K562 (cell line): ENCODE data around the gene SLC9A7. TPM values are rescaled to one million over a fixed set of nuclear protein-coding genes. Genes with fewer than 3 reads are reported as not detected.

ENCODE experiments used
- ATAC-seq: fragments of 200-7000 bp; cut with Tn5 transposase; 3 replicates; pipeline ENCODE4 v1.9.1; 2020; ENCODE audit warnings: moderate library complexity
- BruUV-seq: library from RNA; stranded (reverse); fragments of 400-500 nt; replicated peaks from 2 replicates; lab custom pipeline; 2021; lab: Mats Ljungman, UMichigan
- CTCF ChIA-PET: fragments of 300-600 bp; formaldehyde crosslinking; extraction: SDS; loops from one replicate; lab custom pipeline; 2021; ENCODE audit warnings: low intra/inter-chr PET ratio; lab: Yijun Ruan, JAX
- POLR2A ChIA-PET: fragments of 300-600, 350-650 bp; sonication (Branson Sonifier 250); formaldehyde crosslinking; extraction: SDS; loops from one replicate; lab custom pipeline; 2021; ENCODE audit warnings: antibody characterized with exemption, inconsistent platforms; lab: Yijun Ruan, JAX
- DNase-seq, 4 experiments: peaks; one replicate each; pipeline versions ENCODE4 v3.0.0 to v3.0.0-alpha.2; 2011 to 2018; ENCODE audit warnings: low spot score in 3 of 4, mixed read lengths in 3 of 4; ENCODE audit errors: extremely low read depth in 1 of 4
- FAIRE-seq: peaks from 2 replicates; lab custom pipeline; 2011; peaks lifted over from hg19 to GRCh38; lab: Jason Lieb, UNC
- H2AFZ ChIP-seq: 2 replicates; pipeline ENCODE4 v1.6.0; 2011; ENCODE audit warnings: low read depth, low read length, control low read depth, inconsistent platforms
- H3K27ac ChIP-seq: fragments of 200-600 bp; 3 replicates; pipeline ENCODE4 v1.8.0; 2011; ENCODE audit warnings: low read depth, mild to moderate bottlenecking, control low read depth, inconsistent platforms, low read length, moderate library complexity, mixed read lengths; ENCODE audit errors: extremely low read depth
- H3K27me3 ChIP-seq, 2 experiments: fragments of 300-600 bp in 1 of 2; 2 replicates in 1 of 2; 3 replicates in 1 of 2; pipeline versions ENCODE4 v1.6.0 to v1.8.0; 2011; ENCODE audit warnings: inconsistent platforms in 2 of 2, low read length in 2 of 2, mild to moderate bottlenecking in 1 of 2, mixed read lengths in 1 of 2, moderate library complexity in 1 of 2; ENCODE audit not compliant: control insufficient read depth in 2 of 2, insufficient read depth in 2 of 2
- H3K36me3 ChIP-seq: fragments of 300-600 bp; 3 replicates; pipeline ENCODE4 v1.8.0; 2011; ENCODE audit warnings: mild to moderate bottlenecking, low read length, inconsistent platforms; ENCODE audit not compliant: control insufficient read depth, insufficient read depth
- H3K4me1 ChIP-seq, 2 experiments: fragments of 200-600 bp in 1 of 2; replicated peaks in 1 of 2; 2 replicates in 1 of 2; 3 replicates in 1 of 2; pipeline versions ENCODE4 v1.5.1 to v1.8.0; 2011; ENCODE audit warnings: inconsistent platforms in 2 of 2, low read length in 2 of 2, mild to moderate bottlenecking in 1 of 2, mixed read lengths in 1 of 2, moderate library complexity in 1 of 2; ENCODE audit not compliant: control insufficient read depth in 2 of 2, insufficient read depth in 2 of 2
- H3K4me2 ChIP-seq: 2 replicates; pipeline ENCODE4 v1.6.1; 2011; ENCODE audit warnings: low read length, control low read depth, inconsistent platforms, mixed read lengths; ENCODE audit not compliant: insufficient read depth
- H3K4me3 ChIP-seq: fragments of 200-600 bp; sonication (generic), shearing (Covaris generic); 2 replicates; pipeline ENCODE4 v1.5.1; 2016; ENCODE audit warnings: control low read depth, inconsistent platforms
- H3K79me2 ChIP-seq: fragments of 200-600 bp; 3 replicates; pipeline ENCODE4 v1.8.0; 2011; ENCODE audit warnings: low read length, inconsistent platforms; ENCODE audit not compliant: control insufficient read depth, insufficient read depth
- H3K9ac ChIP-seq, 2 experiments: 2 replicates each; pipeline versions ENCODE4 v1.6.0 to v1.6.1; 2011; ENCODE audit warnings: low read depth in 2 of 2, low read length in 2 of 2, control low read depth in 1 of 2, inconsistent platforms in 1 of 2, mild to moderate bottlenecking in 1 of 2, mixed read lengths in 1 of 2; ENCODE audit not compliant: insufficient read depth in 1 of 2
- H3K9me1 ChIP-seq: one replicate; pipeline ENCODE4 v1.6.0; 2011; ENCODE audit warnings: inconsistent platforms, mild to moderate bottlenecking, low read length, moderate library complexity; ENCODE audit not compliant: control insufficient read depth, insufficient read depth
- H3K9me3 ChIP-seq: replicated peaks from 2 replicates; pipeline ENCODE4 v1.5.1; 2011; ENCODE audit warnings: low read depth, low read length, inconsistent platforms; ENCODE audit not compliant: control insufficient read depth, insufficient read depth
- H4K20me1 ChIP-seq: replicated peaks from 2 replicates; pipeline ENCODE4 v1.6.1; 2011; ENCODE audit warnings: low read length, inconsistent platforms, mixed read lengths; ENCODE audit not compliant: control insufficient read depth, insufficient read depth
- CBX1 ChIP-seq: sonication (generic); IDR thresholded peaks from 2 replicates; pipeline ENCODE4 v1.6.1; 2016; ENCODE audit warnings: antibody characterized with exemption, low read depth, mild to moderate bottlenecking
- CBX8 ChIP-seq: fragments of 200-600 bp; sonication (generic); IDR thresholded peaks from 2 replicates; pipeline ENCODE4 v1.6.1; 2012; ENCODE audit warnings: borderline replicate concordance, mixed run types, low read depth, mild to moderate bottlenecking, moderate library complexity, mixed read lengths, low read length, control low read depth, inconsistent platforms; ENCODE audit not compliant: poor library complexity, severe bottlenecking; ENCODE audit errors: extremely low read depth
- CCAR2 ChIP-seq: fragments of 200-400 bp; formaldehyde crosslinking; IDR thresholded peaks from 2 replicates; pipeline ENCODE4 v1.6.1; 2017; ENCODE audit warnings: mild to moderate bottlenecking, low read depth, low read length
- GTF2E2 ChIP-seq: fragments of 200-800 bp; sonication (Bioruptor generic); IDR thresholded peaks from 2 replicates; pipeline ENCODE4 v1.6.1; 2016; ENCODE audit warnings: missing genetic modification characterization, missing compliant biosample characterization
- HEY1 ChIP-seq: fragments of 250-450 bp; sonication (Bioruptor Pico); IDR thresholded peaks from 2 replicates; pipeline ENCODE4 v1.5.0; 2020; ENCODE audit warnings: mild to moderate bottlenecking, moderate library complexity, borderline replicate concordance
- IRF1 ChIP-seq: sonication (generic); formaldehyde crosslinking; IDR thresholded peaks from 2 replicates; pipeline ENCODE4 v1.8.0; 2022; ENCODE audit warnings: missing genetic modification reagents, mild to moderate bottlenecking, borderline replicate concordance
- MTA1 ChIP-seq: fragments of 450-650 bp; IDR thresholded peaks from 2 replicates; pipeline ENCODE4 v1.6.1; 2017; ENCODE audit warnings: borderline replicate concordance
- MYNN ChIP-seq, 2 experiments: sonication (generic); formaldehyde crosslinking in 1 of 2; IDR thresholded peaks; 2 replicates each; pipeline versions ENCODE4 v1.5.0 to v1.6.1; 2016 to 2020; ENCODE audit warnings: antibody characterized with exemption in 1 of 2, missing genetic modification reagents in 1 of 2
- PTRF ChIP-seq: fragments of 450-650 bp; IDR thresholded peaks from 2 replicates; pipeline ENCODE4 v1.6.1; 2016; ENCODE audit warnings: mild to moderate bottlenecking, missing genetic modification characterization, missing compliant biosample characterization
- RBM14 ChIP-seq: fragments of 200-400 bp; formaldehyde crosslinking; IDR thresholded peaks from 2 replicates; pipeline ENCODE4 v1.6.1; 2018; ENCODE audit warnings: low read depth, mild to moderate bottlenecking, low read length, moderate library complexity, borderline replicate concordance; ENCODE audit not compliant: insufficient read depth
- SAFB ChIP-seq: fragments of 200-400 bp; formaldehyde crosslinking; IDR thresholded peaks from 2 replicates; pipeline ENCODE4 v1.6.1; 2017; ENCODE audit warnings: low read depth, low read length, borderline replicate concordance
- SRSF9 ChIP-seq: fragments of 200-400 bp; formaldehyde crosslinking; IDR thresholded peaks from 2 replicates; pipeline ENCODE4 v1.6.1; 2017; ENCODE audit warnings: low read depth, low read length, borderline replicate concordance
- ZC3H4 ChIP-seq: sonication (generic); formaldehyde crosslinking; IDR thresholded peaks from 2 replicates; pipeline ENCODE4 v1.9.0; 2021; ENCODE audit warnings: missing genetic modification reagents, borderline replicate concordance
- ZKSCAN1 ChIP-seq: fragments of 150-350 bp; IDR thresholded peaks from 2 replicates; pipeline ENCODE4 v1.6.1; 2016; ENCODE audit warnings: low read depth, low read length
- ZNF3 ChIP-seq: fragments of 250-450 bp; sonication (Bioruptor Pico); IDR thresholded peaks from 2 replicates; pipeline ENCODE4 v1.5.0; 2021; ENCODE audit warnings: mild to moderate bottlenecking, moderate library complexity
- ZNF764 ChIP-seq: fragments of 250-450 bp; sonication (Bioruptor Pico); IDR thresholded peaks from 2 replicates; pipeline ENCODE4 v1.4.0; 2020; ENCODE audit warnings: low read depth, mild to moderate bottlenecking, moderate library complexity
- ZSCAN32 ChIP-seq: fragments of 450-650 bp; formaldehyde crosslinking; IDR thresholded peaks from 2 replicates; pipeline ENCODE4 v1.4.0; 2020; ENCODE audit warnings: mild to moderate bottlenecking, moderate library complexity
- WGBS: fragments of 100-300 bp; shearing (Covaris generic); methylation state at CpG from one replicate; pipeline ENCODE4 v1.1.6; 2016; ENCODE audit warnings: low coverage, mixed read lengths; ENCODE audit not compliant: insufficient coverage; ENCODE audit errors: missing lambda C conversion rate; 5-methylcytosine and 5-hydroxymethylcytosine counted together
- in situ Hi-C: fragments of 300-500 bp; cut with MboI; formaldehyde crosslinking; loops from 4 replicates; pipeline ENCODE4 v1.15.0; 2018; ENCODE audit warnings: inconsistent platforms, mixed read lengths
- intact Hi-C: fragments of 100-400 bp; cut with micrococcal nuclease; formaldehyde crosslinking; loops from 2 replicates; pipeline ENCODE4 v1.14.2; 2022
- polyA plus RNA-seq, 8 experiments: library from polyadenylated mRNA; depleted of rRNA in 4 of 8; stranded (reverse) in 5 of 8; unstranded in 3 of 8; fragments of >200 nt; fragmentation: Nextera tagmentation in 2 of 8; fragmentation: Illumina TruSeq in 1 of 8; extraction: Ambion mirVana in 2 of 8; extraction: Trizol in 1 of 8; gene quantifications; 2 replicates each; pipeline versions ENCODE4 v1.2.1 to v1.2.3, GENCODE V29; 2011 to 2014; ENCODE audit warnings: inconsistent platforms in 1 of 8, missing spikeins in 1 of 8
- total RNA-seq, 7 experiments: library from RNA; depleted of rRNA in 6 of 7; stranded (reverse); fragments of >200 nt in 6 of 7; fragmentation: Illumina TruSeq in 2 of 7; extraction: Trizol in 2 of 7; gene quantifications; 2 replicates each; pipeline versions ENCODE4 v1.2.1 to v1.2.3, GENCODE V29; 2011 to 2021; ENCODE audit warnings: low replicate concordance in 1 of 7
- TF ChIP-seq, protein P1 (sequence below): fragments of 450-650 bp; IDR thresholded peaks from 2 replicates; pipeline ENCODE4 v1.6.1; 2016; ENCODE audit warnings: antibody characterized with exemption

Gene SLC9A7
- total and polyA plus RNA-seq, 9 of the 15 experiments (the other 6 are each of a cell fraction or from before 2014, with no cell fraction given): 0.04 to 0.13 (median 0.09) TPM; not detected in 5

DNA sequence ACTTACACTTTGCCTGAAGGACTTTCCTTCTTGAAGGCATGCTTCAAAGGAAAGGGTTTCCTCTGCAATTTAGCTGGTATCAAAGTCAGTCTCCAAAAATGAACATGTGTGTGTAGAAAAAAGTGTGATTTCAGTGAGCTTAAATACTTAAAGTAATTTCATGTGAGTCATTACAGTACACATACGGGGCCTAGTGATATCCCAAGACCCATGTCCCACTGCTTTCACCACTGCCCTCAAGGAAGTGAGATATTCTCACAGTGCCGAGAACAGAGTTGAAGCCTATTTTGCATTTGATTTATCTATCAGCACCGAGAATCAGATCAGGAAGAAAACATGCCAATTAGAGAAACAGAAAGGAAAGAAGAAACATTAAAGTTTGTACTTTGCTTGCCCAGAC lies 124.3 kb downstream of the SLC9A7 start (continued):
- TF ChIP-seq SAFB (no peak), ZC3H4 (CRISPR knock-in tag) (no peak), ZSCAN32 (CRISPR knock-in tag) (no peak)

DNA sequence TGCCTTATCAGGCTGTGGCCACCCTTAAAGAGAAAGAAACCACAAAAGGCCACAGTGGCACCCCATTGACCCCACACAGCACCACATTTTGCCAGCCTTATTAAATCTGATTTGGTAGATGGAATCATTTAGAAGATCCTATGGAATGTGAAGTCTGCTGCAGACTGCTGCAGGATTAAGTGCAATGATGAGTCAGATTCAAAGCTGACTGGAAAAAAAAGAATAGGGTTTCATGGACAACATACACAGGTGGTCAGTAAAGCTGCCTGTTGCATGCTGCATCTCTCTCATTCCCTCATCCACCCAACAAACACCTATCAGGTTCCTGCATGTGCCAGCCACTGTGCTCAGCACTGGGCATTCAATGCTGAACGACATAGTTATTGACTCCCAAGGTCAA lies 128.8 kb downstream of the SLC9A7 start:
- no peak for ATAC-seq
- no peak for FAIRE-seq
- Histone ChIP-seq H3K4me2 (no peak overlapping the region), H3K9ac (no peak overlapping the region), H3K79me2 (no peaks in the 10 kb centered on the region), H3K4me3 (no peak overlapping the region), H3K27ac (no peak overlapping the region), H3K4me1 (no peaks in the 10 kb centered on the region), H2AFZ (no peak overlapping the region), H4K20me1 (no peaks in the 10 kb centered on the region), H3K9me1 (no peaks in the 10 kb centered on the region), H3K36me3 (no peaks in the 10 kb centered on the region), H3K27me3 (no peaks in the 10 kb centered on the region), H3K9me3 (no peaks in the 10 kb centered on the region)
- in situ Hi-C loops: no loop called here
- WGBS: 0% methylated on average over 1 of the region's 1 CpG
- CTCF ChIA-PET: no interaction called here
- intact Hi-C loops: no loop called here
- no TSS peak for BruUV-seq
- DNase-seq: no peak
- POLR2A ChIA-PET: interaction anchor here (0.6 kb wide), 1 partner anchor 9 kb away, joined by 3 read pairs; no protein-coding TSS in a partner anchor
- TF ChIP-seq MYNN (IDR thresholded peaks at IDR 0.05): no peak
- TF ChIP-seq MYNN (CRISPR knock-in tag; IDR thresholded peaks at IDR 0.05): no peak
- no peak for TF ChIP-seq CCAR2
- no peak for TF ChIP-seq ZKSCAN1
- TF ChIP-seq, protein P1, sequence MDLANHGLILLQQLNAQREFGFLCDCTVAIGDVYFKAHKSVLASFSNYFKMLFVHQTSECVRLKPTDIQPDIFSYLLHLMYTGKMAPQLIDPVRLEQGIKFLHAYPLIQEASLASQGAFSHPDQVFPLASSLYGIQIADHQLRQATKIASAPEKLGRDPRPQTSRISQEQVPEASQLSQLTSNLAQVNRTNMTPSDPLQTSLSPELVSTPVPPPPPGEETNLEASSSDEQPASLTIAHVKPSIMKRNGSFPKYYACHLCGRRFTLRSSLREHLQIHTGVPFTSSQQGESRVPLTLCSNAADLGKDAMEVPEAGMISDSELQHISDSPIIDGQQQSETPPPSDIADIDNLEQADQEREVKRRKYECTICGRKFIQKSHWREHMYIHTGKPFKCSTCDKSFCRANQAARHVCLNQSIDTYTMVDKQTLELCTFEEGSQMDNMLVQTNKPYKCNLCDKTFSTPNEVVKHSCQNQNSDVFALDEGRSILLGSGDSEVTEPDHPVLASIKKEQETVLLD: no peak
- no peak for TF ChIP-seq RBM14
- TF ChIP-seq ZSCAN32 (CRISPR knock-in tag): no peak
- no peak for TF ChIP-seq CBX8
- TF ChIP-seq MTA1: no peak
- TF ChIP-seq ZNF764: no peak
- TF ChIP-seq IRF1 (CRISPR knock-in tag): no peak
- no peak for TF ChIP-seq GTF2E2 (tag)
- TF ChIP-seq SRSF9: no peak
- TF ChIP-seq ZNF3: no peak
- TF ChIP-seq CBX1: no peak
- TF ChIP-seq HEY1 (CRISPR knock-in tag): no peak
- no peak for TF ChIP-seq PTRF (tag)
